Keratinocyte (primary cell): Measurements from ENCODE around the gene NAALADL2.

ENCODE experiments used
- EZH2 ChIP-seq: IDR thresholded peaks from one replicate; pipeline ENCODE4 v1.6.1; 2012; ENCODE audit warnings: inconsistent platforms, mild to moderate bottlenecking, low read length, moderate library complexity
- TF ChIP-seq, protein P1 (sequence below), 3 experiments: IDR thresholded peaks in 1 of 3; conservative IDR thresholded peaks in 1 of 3; optimal IDR thresholded peaks in 1 of 3; 2 replicates in 2 of 3; 3 replicates in 1 of 3; pipeline versions ENCODE3 to v1.5.1; 2011; ENCODE audit warnings: low read length in 3 of 3, mild to moderate bottlenecking in 3 of 3, moderate library complexity in 2 of 3, control low read depth in 1 of 3, inconsistent platforms in 1 of 3; ENCODE audit not compliant: insufficient read depth in 2 of 3; ENCODE audit errors: extremely low read depth in 1 of 3

DNA sequence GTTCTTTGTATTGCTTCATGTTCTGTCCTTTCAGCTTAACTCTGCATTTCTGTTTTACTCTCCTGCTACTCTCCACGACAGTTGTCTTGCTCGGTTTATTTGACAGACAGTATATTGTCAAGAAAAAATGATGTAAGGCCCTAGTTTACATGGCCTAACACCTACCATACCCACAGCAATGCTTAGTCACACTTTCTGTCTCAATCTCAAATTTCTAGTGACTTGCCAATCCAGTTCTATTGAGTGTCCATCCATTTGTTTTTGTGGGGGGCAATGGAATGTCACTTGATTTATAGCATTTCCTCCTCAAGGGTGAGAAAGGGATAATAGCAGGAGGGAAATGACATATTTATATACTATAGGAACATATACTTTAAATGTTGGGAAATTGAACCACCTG, 676.2 kb downstream of the NAALADL2 start:
- TF ChIP-seq, protein P1, sequence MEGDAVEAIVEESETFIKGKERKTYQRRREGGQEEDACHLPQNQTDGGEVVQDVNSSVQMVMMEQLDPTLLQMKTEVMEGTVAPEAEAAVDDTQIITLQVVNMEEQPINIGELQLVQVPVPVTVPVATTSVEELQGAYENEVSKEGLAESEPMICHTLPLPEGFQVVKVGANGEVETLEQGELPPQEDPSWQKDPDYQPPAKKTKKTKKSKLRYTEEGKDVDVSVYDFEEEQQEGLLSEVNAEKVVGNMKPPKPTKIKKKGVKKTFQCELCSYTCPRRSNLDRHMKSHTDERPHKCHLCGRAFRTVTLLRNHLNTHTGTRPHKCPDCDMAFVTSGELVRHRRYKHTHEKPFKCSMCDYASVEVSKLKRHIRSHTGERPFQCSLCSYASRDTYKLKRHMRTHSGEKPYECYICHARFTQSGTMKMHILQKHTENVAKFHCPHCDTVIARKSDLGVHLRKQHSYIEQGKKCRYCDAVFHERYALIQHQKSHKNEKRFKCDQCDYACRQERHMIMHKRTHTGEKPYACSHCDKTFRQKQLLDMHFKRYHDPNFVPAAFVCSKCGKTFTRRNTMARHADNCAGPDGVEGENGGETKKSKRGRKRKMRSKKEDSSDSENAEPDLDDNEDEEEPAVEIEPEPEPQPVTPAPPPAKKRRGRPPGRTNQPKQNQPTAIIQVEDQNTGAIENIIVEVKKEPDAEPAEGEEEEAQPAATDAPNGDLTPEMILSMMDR (optimal IDR thresholded peaks at IDR 0.05 in 1 of 3, IDR thresholded peaks at IDR 0.05 in 1 of 3, conservative IDR thresholded peaks at IDR 0.05 in 1 of 3; ENCODE audit: extremely low read depth in 1 of 3, insufficient read depth in 2 of 3, low read length in 3 of 3): no peak
- no peak for TF ChIP-seq EZH2
